K562 (cell line): Measurements from ENCODE around the gene TAF3. TPM values are rescaled to one million over a fixed set of nuclear protein-coding genes. Genes with fewer than 3 reads are reported as not detected.

Source experiments
- BRCA1 ChIP-seq, 2 experiments: fragments of 450-650 bp in 1 of 2; sonication (generic) in 1 of 2; formaldehyde crosslinking in 1 of 2; IDR thresholded peaks; 2 replicates each; pipeline versions ENCODE4 v1.5.0 to v1.6.1; 2017 to 2020; ENCODE audit warnings: mild to moderate bottlenecking in 1 of 2, missing genetic modification reagents in 1 of 2
- HNRNPUL1 ChIP-seq: fragments of 200-400 bp; formaldehyde crosslinking; IDR thresholded peaks from 2 replicates; pipeline ENCODE4 v1.6.1; 2017; ENCODE audit warnings: low read length
- MEIS2 ChIP-seq: fragments of 450-650 bp; IDR thresholded peaks from 2 replicates; pipeline ENCODE4 v1.6.1; 2014; ENCODE audit warnings: mild to moderate bottlenecking; ENCODE audit not compliant: partially characterized antibody
- MTA1 ChIP-seq: fragments of 450-650 bp; IDR thresholded peaks from 2 replicates; pipeline ENCODE4 v1.6.1; 2017; ENCODE audit warnings: borderline replicate concordance
- SAFB ChIP-seq: fragments of 200-400 bp; formaldehyde crosslinking; IDR thresholded peaks from 2 replicates; pipeline ENCODE4 v1.6.1; 2017; ENCODE audit warnings: low read depth, low read length, borderline replicate concordance
- SNIP1 ChIP-seq: fragments of 450-650 bp; IDR thresholded peaks from 2 replicates; pipeline ENCODE4 v1.7.1; 2017; ENCODE audit warnings: low read depth, mild to moderate bottlenecking
- TRIM28 ChIP-seq: fragments of 450-650 bp; IDR thresholded peaks from 2 replicates; pipeline ENCODE4 v1.6.1; 2017
- ZFP36 ChIP-seq: fragments of 150-350 bp; IDR thresholded peaks from 2 replicates; pipeline ENCODE4 v1.6.1; 2018; ENCODE audit warnings: low read length, low read depth; ENCODE audit not compliant: partially characterized antibody
- ZNF57 ChIP-seq: fragments of 450-650 bp; formaldehyde crosslinking; IDR thresholded peaks from 2 replicates; pipeline ENCODE4 v1.4.0; 2020; ENCODE audit warnings: mild to moderate bottlenecking, moderate library complexity
- ZNF644 ChIP-seq: fragments of 200-800 bp; sonication (Bioruptor generic); IDR thresholded peaks from 2 replicates; pipeline ENCODE4 v1.6.1; 2016; ENCODE audit warnings: low read depth, missing genetic modification characterization, missing compliant biosample characterization
- polyA plus RNA-seq, 8 experiments: library from polyadenylated mRNA; depleted of rRNA in 4 of 8; stranded (reverse) in 5 of 8; unstranded in 3 of 8; fragments of >200 nt; fragmentation: Nextera tagmentation in 2 of 8; fragmentation: Illumina TruSeq in 1 of 8; extraction: Ambion mirVana in 2 of 8; extraction: Trizol in 1 of 8; gene quantifications; 2 replicates each; pipeline versions ENCODE4 v1.2.1 to v1.2.3, GENCODE V29; 2011 to 2014; ENCODE audit warnings: inconsistent platforms in 1 of 8, missing spikeins in 1 of 8
- total RNA-seq, 7 experiments: library from RNA; depleted of rRNA in 6 of 7; stranded (reverse); fragments of >200 nt in 6 of 7; fragmentation: Illumina TruSeq in 2 of 7; extraction: Trizol in 2 of 7; gene quantifications; 2 replicates each; pipeline versions ENCODE4 v1.2.1 to v1.2.3, GENCODE V29; 2011 to 2021; ENCODE audit warnings: low replicate concordance in 1 of 7
- TF ChIP-seq, protein P1 (sequence below), 2 experiments: IDR thresholded peaks; 2 replicates each; pipeline ENCODE4 v1.6.1; 2012; ENCODE audit warnings: improper control_type of control experiment in 2 of 2, low read depth in 2 of 2, low read length in 2 of 2, borderline replicate concordance in 1 of 2
- TF ChIP-seq, protein P2 (sequence below): fragments of 450-650 bp; IDR thresholded peaks from 2 replicates; pipeline ENCODE4 v1.6.1; 2016; ENCODE audit warnings: borderline replicate concordance
- TF ChIP-seq, protein P3 (sequence below): fragments of 450-650 bp; IDR thresholded peaks from 2 replicates; pipeline ENCODE4 v1.6.1; 2017; ENCODE audit warnings: antibody characterized with exemption, mild to moderate bottlenecking
- TF ChIP-seq, protein P4 (sequence below): IDR thresholded peaks from 2 replicates; pipeline ENCODE4 v1.6.1; 2011; ENCODE audit not compliant: insufficient read length; ENCODE audit errors: extremely low read depth
- TF ChIP-seq, protein P5 (sequence below): sonication (generic); IDR thresholded peaks from 2 replicates; pipeline ENCODE4 v1.6.1; 2016
- TF ChIP-seq, protein P6 (sequence below): fragments of 450-650 bp; IDR thresholded peaks from 2 replicates; pipeline ENCODE4 v1.7.0; 2016; ENCODE audit warnings: borderline replicate concordance

Gene TAF3
- total and polyA plus RNA-seq, 9 of the 15 experiments (the other 6 are each of a cell fraction or from before 2014, with no cell fraction given), result 1.5 to 9.9 (median 4.1) TPM

DNA sequence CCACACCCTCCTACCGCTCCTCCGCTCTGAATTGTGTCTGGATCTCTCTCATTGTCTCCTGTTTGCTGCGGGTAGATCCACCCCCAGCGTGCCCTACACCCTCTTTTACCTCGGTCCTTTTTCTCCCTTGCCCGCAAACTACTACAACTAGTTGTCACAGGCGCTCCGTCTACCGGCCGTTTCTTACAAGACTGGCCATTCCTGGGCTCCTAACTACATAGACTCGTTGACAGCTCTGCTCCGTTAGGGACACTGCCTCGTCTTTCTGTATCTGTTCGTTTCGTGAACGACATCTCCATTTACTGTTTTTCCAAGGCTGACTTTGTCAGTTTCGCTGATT is 786 bp downstream of the TAF3 start (continued):
- TF ChIP-seq, protein P1, sequence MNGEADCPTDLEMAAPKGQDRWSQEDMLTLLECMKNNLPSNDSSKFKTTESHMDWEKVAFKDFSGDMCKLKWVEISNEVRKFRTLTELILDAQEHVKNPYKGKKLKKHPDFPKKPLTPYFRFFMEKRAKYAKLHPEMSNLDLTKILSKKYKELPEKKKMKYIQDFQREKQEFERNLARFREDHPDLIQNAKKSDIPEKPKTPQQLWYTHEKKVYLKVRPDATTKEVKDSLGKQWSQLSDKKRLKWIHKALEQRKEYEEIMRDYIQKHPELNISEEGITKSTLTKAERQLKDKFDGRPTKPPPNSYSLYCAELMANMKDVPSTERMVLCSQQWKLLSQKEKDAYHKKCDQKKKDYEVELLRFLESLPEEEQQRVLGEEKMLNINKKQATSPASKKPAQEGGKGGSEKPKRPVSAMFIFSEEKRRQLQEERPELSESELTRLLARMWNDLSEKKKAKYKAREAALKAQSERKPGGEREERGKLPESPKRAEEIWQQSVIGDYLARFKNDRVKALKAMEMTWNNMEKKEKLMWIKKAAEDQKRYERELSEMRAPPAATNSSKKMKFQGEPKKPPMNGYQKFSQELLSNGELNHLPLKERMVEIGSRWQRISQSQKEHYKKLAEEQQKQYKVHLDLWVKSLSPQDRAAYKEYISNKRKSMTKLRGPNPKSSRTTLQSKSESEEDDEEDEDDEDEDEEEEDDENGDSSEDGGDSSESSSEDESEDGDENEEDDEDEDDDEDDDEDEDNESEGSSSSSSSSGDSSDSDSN (IDR thresholded peaks at IDR 0.05; ENCODE audit: borderline replicate concordance in 1 of 2, low read depth in 2 of 2, low read length in 2 of 2), result 0 out of 4 replicates have a peak, but pooled peaks of 1 of the 2 experiments have one; percentile 58
- TF ChIP-seq ZNF644 (tag), result no peak
- no peak for TF ChIP-seq MTA1
- TF ChIP-seq HNRNPUL1, result no peak
- TF ChIP-seq SNIP1, result no peak
- no peak for TF ChIP-seq TRIM28
- TF ChIP-seq ZNF57 (CRISPR knock-in tag), result no peak
- no peak for TF ChIP-seq BRCA1 (IDR thresholded peaks at IDR 0.05)
- no peak for TF ChIP-seq BRCA1 (CRISPR knock-in tag; IDR thresholded peaks at IDR 0.05)
- no peak for TF ChIP-seq SAFB
- TF ChIP-seq ZFP36, result no peak
- TF ChIP-seq, protein P2, sequence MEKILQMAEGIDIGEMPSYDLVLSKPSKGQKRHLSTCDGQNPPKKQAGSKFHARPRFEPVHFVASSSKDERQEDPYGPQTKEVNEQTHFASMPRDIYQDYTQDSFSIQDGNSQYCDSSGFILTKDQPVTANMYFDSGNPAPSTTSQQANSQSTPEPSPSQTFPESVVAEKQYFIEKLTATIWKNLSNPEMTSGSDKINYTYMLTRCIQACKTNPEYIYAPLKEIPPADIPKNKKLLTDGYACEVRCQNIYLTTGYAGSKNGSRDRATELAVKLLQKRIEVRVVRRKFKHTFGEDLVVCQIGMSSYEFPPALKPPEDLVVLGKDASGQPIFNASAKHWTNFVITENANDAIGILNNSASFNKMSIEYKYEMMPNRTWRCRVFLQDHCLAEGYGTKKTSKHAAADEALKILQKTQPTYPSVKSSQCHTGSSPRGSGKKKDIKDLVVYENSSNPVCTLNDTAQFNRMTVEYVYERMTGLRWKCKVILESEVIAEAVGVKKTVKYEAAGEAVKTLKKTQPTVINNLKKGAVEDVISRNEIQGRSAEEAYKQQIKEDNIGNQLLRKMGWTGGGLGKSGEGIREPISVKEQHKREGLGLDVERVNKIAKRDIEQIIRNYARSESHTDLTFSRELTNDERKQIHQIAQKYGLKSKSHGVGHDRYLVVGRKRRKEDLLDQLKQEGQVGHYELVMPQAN, result no peak; the same call in 1 of the 2 replicates
- TF ChIP-seq, protein P3, sequence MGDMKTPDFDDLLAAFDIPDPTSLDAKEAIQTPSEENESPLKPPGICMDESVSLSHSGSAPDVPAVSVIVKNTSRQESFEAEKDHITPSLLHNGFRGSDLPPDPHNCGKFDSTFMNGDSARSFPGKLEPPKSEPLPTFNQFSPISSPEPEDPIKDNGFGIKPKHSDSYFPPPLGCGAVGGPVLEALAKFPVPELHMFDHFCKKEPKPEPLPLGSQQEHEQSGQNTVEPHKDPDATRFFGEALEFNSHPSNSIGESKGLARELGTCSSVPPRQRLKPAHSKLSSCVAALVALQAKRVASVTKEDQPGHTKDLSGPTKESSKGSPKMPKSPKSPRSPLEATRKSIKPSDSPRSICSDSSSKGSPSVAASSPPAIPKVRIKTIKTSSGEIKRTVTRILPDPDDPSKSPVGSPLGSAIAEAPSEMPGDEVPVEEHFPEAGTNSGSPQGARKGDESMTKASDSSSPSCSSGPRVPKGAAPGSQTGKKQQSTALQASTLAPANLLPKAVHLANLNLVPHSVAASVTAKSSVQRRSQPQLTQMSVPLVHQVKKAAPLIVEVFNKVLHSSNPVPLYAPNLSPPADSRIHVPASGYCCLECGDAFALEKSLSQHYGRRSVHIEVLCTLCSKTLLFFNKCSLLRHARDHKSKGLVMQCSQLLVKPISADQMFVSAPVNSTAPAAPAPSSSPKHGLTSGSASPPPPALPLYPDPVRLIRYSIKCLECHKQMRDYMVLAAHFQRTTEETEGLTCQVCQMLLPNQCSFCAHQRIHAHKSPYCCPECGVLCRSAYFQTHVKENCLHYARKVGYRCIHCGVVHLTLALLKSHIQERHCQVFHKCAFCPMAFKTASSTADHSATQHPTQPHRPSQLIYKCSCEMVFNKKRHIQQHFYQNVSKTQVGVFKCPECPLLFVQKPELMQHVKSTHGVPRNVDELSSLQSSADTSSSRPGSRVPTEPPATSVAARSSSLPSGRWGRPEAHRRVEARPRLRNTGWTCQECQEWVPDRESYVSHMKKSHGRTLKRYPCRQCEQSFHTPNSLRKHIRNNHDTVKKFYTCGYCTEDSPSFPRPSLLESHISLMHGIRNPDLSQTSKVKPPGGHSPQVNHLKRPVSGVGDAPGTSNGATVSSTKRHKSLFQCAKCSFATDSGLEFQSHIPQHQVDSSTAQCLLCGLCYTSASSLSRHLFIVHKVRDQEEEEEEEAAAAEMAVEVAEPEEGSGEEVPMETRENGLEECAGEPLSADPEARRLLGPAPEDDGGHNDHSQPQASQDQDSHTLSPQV, result no peak
- TF ChIP-seq, protein P4, sequence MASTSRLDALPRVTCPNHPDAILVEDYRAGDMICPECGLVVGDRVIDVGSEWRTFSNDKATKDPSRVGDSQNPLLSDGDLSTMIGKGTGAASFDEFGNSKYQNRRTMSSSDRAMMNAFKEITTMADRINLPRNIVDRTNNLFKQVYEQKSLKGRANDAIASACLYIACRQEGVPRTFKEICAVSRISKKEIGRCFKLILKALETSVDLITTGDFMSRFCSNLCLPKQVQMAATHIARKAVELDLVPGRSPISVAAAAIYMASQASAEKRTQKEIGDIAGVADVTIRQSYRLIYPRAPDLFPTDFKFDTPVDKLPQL, result no peak
- TF ChIP-seq, protein P5, sequence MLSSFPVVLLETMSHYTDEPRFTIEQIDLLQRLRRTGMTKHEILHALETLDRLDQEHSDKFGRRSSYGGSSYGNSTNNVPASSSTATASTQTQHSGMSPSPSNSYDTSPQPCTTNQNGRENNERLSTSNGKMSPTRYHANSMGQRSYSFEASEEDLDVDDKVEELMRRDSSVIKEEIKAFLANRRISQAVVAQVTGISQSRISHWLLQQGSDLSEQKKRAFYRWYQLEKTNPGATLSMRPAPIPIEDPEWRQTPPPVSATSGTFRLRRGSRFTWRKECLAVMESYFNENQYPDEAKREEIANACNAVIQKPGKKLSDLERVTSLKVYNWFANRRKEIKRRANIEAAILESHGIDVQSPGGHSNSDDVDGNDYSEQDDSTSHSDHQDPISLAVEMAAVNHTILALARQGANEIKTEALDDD, result peak; percentile 99
- peak; percentile 21 for TF ChIP-seq MEIS2
- TF ChIP-seq, protein P6, sequence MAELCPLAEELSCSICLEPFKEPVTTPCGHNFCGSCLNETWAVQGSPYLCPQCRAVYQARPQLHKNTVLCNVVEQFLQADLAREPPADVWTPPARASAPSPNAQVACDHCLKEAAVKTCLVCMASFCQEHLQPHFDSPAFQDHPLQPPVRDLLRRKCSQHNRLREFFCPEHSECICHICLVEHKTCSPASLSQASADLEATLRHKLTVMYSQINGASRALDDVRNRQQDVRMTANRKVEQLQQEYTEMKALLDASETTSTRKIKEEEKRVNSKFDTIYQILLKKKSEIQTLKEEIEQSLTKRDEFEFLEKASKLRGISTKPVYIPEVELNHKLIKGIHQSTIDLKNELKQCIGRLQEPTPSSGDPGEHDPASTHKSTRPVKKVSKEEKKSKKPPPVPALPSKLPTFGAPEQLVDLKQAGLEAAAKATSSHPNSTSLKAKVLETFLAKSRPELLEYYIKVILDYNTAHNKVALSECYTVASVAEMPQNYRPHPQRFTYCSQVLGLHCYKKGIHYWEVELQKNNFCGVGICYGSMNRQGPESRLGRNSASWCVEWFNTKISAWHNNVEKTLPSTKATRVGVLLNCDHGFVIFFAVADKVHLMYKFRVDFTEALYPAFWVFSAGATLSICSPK, result no peak
